ENCODE measurements around the gene HAAO. TPM values are rescaled to one million over a fixed set of nuclear protein-coding genes. Genes with fewer than 3 reads are reported as not detected.

Gene HAAO
- total and polyA plus RNA-seq, 2 of the 13 experiments (the other 11 are each of a cell fraction or from before 2014, with no cell fraction given) = 36.1 to 42.7 TPM

DNA sequence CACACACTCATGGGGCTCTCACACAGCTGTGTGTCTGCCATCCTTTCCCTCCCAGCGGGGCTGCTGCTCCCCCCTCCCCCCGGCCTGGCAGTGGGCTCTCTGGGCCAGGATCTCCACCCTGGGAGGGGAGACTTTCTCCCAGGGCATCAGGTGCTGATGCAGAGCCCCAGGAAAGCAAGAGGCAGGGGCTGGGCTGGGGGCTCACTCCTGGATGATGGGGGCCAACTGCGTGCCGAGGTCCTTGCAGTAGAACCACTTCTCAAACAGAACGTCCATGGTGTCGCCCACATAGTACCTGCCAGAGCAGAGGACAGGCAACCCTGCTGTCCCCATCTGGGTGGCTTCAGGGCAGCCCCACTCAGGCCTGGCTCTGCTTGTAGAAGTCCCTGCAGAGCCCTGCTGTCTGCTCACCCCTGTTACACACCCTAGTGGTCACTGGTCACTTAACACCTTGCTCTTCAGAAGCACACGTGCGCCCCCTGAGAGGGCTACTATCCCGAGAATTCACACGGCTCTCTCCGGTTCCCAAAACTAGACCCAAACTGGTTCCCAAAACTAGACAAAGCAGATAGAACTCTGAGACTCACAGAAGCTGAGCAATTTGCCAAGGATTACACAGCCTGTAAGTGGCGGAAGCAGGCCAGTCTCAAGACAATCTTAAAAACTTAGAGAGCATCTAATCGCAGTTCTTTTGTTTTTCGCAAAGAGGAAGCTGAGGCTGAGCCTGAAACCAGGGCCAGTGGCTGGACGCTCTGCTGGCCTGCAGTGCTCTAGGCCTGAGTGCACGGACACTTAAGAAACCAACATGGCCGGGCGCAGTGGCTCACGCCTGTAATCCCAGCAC lies 21.9 kb downstream of the HAAO start:
- H4K20me1 ChIP-seq (ENCODE audit: insufficient read depth, low read length) = no peaks in the 10 kb centered on the region
- H3K9me3 ChIP-seq (ENCODE audit: low read length) = no peaks in the 10 kb centered on the region
- H3K36me3 ChIP-seq (replicated peaks in 1 of 2; ENCODE audit: control insufficient read depth in 1 of 2, insufficient read depth in 2 of 2, low read length in 2 of 2) = peaks cover 1 to 3% of the 10 kb centered on the region in 2 experiments; a peak in 4 of 5 replicates
- ChIA-PET POLR2A (no interaction called here), CTCF (ENCODE audit: low intra/inter-chr PET ratio, low total read pairs) (interaction anchor here (1.1 kb wide), 1 partner anchor 24 kb away, joined by 3 read pairs; no protein-coding TSS in a partner anchor)
- no peak overlapping the region for H3K9ac ChIP-seq (ENCODE audit: insufficient read depth, low read depth, low read length)
- FAIRE-seq = peak; percentile 72
- in situ Hi-C loops (cut with HindIII; ENCODE audit: extremely low pct_ligation_motif_present, low pct_unique_long_range_greater_than_20kb) = no loop called here
- H3K27ac ChIP-seq (ENCODE audit: extremely low read length, insufficient read depth, low read length) = no peak overlapping the region
- ATAC-seq = peak; percentile 90
- H3K4me2 ChIP-seq (ENCODE audit: low read depth, low read length) = no peak overlapping the region
- no TSS peak for BruUV-seq (replicated peaks)
- no peaks in the 10 kb centered on the region for H3K4me1 ChIP-seq (ENCODE audit: insufficient read depth, low read length)
- no peaks in the 10 kb centered on the region for H3K27me3 ChIP-seq (ENCODE audit: control insufficient read depth in 1 of 2, insufficient read depth in 2 of 2, low read length in 2 of 2)
- DNase-seq (ENCODE audit: low spot score) = peak; percentile 73
- H3K4me3 ChIP-seq (replicated peaks in 1 of 3; ENCODE audit: insufficient read depth in 1 of 3, low read depth in 2 of 3, low read length in 3 of 3) = no peak overlapping the region
- no peaks in the 10 kb centered on the region for H3K79me2 ChIP-seq (ENCODE audit: insufficient read depth, low read length)
- WGBS (ENCODE audit: low lambda C conversion rate) = 87% methylated on average over 19 of the region's 19 CpGs
- no peak overlapping the region for H2AFZ ChIP-seq (ENCODE audit: low read length)
- intact Hi-C loops (cut with micrococcal nuclease; ENCODE audit: unreplicated experiment) = no loop called here
- TF ChIP-seq SMAD3 (CRISPR knock-in tag; IDR thresholded peaks at IDR 0.05) (no peak), ATF7-NPFF (CRISPR knock-in tag; IDR thresholded peaks at IDR 0.05; ENCODE audit: low read depth) (no peak), XRCC5 (optimal IDR thresholded peaks at IDR 0.05; ENCODE audit: low read length) (peak; percentile 63), THAP8 (CRISPR knock-in tag; IDR thresholded peaks at IDR 0.05; ENCODE audit: borderline replicate concordance) (no peak), LCORL (IDR thresholded peaks at IDR 0.05) (no peak), LCORL (CRISPR knock-in tag; IDR thresholded peaks at IDR 0.05) (peak; percentile 56; the same call in 1 of the 2 replicates), ZNF275 (CRISPR knock-in tag; IDR thresholded peaks at IDR 0.05; ENCODE audit: borderline replicate concordance) (no peak), HNF4A (CRISPR knock-in tag; IDR thresholded peaks at IDR 0.05) (no peak), ZNF644 (CRISPR knock-in tag; IDR thresholded peaks at IDR 0.05; ENCODE audit: low read depth) (no peak), NKX3-1 (CRISPR knock-in tag; IDR thresholded peaks at IDR 0.05) (no peak), TBL1XR1 (IDR thresholded peaks at IDR 0.05; ENCODE audit: borderline replicate concordance, low read length, partially characterized antibody) (no peak), PPARG (CRISPR knock-in tag; conservative IDR thresholded peaks at IDR 0.05) (0 out of 2 replicates have a peak, but pooled peaks have one; percentile 8), TBP (CRISPR knock-in tag; IDR thresholded peaks at IDR 0.05) (no peak), MYC (CRISPR knock-in tag; IDR thresholded peaks at IDR 0.05; ENCODE audit: borderline replicate concordance) (peak; percentile 38; the same call in 1 of the 2 replicates), ZNF552 (CRISPR knock-in tag; IDR thresholded peaks at IDR 0.05; ENCODE audit: borderline replicate concordance) (0 out of 2 replicates have a peak, but pooled peaks have one; percentile 54), U2AF1 (optimal IDR thresholded peaks at IDR 0.05; ENCODE audit: low read depth, low read length) (no peak)
- TF ChIP-seq, protein P1, sequence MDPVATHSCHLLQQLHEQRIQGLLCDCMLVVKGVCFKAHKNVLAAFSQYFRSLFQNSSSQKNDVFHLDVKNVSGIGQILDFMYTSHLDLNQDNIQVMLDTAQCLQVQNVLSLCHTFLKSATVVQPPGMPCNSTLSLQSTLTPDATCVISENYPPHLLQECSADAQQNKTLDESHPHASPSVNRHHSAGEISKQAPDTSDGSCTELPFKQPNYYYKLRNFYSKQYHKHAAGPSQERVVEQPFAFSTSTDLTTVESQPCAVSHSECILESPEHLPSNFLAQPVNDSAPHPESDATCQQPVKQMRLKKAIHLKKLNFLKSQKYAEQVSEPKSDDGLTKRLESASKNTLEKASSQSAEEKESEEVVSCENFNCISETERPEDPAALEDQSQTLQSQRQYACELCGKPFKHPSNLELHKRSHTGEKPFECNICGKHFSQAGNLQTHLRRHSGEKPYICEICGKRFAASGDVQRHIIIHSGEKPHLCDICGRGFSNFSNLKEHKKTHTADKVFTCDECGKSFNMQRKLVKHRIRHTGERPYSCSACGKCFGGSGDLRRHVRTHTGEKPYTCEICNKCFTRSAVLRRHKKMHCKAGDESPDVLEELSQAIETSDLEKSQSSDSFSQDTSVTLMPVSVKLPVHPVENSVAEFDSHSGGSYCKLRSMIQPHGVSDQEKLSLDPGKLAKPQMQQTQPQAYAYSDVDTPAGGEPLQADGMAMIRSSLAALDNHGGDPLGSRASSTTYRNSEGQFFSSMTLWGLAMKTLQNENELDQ (CRISPR knock-in tag; IDR thresholded peaks at IDR 0.05; ENCODE audit: borderline replicate concordance) = no peak
- TF ChIP-seq, protein P2, sequence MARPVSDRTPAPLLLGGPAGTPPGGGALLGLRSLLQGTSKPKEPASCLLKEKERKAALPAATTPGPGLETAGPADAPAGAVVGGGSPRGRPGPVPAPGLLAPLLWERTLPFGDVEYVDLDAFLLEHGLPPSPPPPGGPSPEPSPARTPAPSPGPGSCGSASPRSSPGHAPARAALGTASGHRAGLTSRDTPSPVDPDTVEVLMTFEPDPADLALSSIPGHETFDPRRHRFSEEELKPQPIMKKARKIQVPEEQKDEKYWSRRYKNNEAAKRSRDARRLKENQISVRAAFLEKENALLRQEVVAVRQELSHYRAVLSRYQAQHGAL (CRISPR knock-in tag; IDR thresholded peaks at IDR 0.05; ENCODE audit: not compliant biosample characterization) = no peak
